Measurements from ENCODE around the gene SNX25.
"Not testable (repeated sequence)": the region's sequence is repeated elsewhere in the genome, so short reads cannot be mapped to it uniquely, and the experiment has no call there.

Gene SNX25

DNA sequence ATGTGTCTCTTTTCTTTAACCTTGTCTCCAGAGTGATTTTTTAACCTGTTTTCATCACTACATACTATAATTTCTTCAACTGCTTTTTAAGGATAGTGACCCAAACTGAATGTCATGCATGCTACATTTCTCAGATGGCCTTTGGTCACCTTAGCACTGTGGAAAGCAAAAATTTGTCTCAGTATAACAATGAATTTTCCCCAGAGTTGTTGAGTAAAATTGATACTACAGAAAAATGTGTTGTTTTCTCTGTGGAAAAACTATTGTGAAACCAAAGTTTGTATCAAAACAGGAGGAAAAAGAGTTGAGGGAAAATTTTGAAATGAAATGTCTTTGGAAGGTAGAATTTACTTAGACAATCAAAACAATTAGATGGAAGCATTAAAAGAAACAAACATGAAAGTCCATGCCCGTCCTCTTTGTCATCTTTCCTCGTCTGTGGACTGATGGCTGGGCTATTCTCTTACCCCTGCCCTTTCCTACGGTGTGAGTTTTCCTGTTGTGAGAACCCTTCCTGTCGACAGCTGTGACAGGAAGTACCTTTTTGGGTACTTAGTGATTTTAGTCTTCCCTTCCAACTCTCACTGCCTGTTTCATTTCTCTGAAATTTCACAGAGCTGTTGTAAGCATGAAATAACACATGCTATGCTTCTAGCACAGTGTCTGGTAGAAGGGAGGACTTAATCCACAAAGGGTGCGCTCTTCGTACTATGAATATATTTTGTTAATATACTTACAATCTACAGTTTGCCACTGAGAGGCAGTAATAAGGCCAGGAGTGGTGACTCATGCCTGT, 135.5 kb downstream of the SNX25 start:
- DNase-seq (ENCODE audit: low read depth): no peak

DNA sequence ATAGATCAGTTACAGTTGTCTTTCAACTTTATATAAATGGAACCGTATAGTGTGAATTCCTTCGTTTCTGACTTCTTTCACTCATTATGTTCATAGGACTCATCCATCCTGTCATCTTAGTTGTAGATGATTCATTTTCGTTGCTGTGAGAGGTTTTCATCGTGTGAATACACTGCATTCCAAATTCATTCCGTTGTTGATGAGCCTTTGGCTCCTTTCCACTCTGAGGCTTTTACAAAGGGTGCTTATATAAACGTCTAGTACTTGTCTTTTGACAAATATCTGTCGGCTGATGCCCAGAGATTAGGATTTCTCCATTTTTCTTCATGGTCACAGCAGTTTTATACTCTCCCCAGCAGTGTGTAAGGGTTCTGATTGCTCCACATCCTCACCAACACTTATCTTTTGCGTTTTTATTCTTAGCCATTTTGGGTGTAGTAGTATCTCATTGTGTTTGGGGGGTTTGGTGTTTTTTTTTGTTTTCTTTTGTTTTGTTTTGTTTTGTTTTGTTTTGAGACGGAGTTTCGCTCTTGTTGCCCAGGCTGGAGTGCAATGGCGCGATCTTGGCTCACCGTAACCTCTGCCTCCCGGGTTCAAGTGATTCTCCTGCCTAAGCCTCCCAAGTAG, 137.7 kb downstream of the SNX25 start:
- no peak for DNase-seq (ENCODE audit: low read depth)

DNA sequence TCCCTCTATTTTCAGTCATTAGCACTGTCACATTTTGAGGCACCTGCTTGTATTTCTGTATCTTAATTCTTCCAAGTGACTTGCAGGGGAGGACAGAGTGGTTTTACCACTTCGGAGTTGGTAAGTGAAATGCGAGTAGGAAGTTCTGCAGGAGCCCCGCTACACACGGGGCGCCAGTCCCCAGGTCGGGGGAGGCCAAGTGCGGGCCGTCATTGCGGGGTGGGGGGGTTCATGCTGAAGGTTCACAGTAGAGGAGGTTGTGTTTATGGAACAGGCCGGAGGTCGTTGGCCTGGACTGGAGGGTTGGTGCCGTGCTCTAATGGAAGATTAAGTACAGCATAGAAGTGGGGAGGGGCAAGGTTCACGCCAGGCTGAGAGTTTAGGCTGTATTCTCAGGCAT, 142.3 kb downstream of the SNX25 start:
- DNase-seq (ENCODE audit: low read depth): no peak

DNA sequence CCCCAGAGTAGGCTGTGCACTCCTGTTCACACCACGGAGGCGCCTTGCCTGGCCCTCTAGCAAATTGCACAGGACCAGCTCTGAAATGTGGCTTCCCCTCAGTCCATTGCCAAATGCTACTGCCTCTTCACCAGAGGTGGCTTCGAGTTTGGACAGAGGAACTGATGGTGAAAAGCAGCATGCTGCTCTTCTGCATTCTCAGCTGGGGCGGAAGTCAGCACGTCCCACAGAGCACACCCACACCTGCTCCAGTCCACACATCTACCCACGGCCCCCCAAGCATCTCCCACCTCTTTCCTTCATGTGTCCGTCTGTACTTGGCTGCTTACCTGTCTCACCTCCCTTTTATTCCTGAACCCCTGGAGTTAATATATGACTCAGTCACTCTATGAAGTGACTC, 142.8 kb downstream of the SNX25 start:
- no peak for DNase-seq (ENCODE audit: low read depth)

DNA sequence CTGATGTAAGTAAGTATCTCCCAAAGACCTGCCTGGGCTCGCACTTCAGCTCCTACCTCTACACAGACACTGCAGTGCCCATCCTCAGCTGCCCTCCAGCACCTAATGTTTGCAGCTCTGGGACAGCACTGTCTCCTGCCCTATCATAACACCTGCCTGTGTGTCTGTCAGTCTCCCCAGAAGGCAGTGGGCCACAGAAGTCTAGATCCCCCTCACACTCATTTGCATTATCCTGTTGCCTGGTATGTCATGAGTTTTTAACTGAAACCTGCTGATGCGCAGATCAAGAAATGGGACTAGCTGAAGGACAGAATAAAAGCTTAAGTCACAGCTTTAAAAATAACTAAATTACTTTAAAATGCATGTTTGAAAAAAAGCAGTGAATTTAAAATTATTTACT, 143.3 kb downstream of the SNX25 start:
- no peak for DNase-seq (ENCODE audit: low read depth)

DNA sequence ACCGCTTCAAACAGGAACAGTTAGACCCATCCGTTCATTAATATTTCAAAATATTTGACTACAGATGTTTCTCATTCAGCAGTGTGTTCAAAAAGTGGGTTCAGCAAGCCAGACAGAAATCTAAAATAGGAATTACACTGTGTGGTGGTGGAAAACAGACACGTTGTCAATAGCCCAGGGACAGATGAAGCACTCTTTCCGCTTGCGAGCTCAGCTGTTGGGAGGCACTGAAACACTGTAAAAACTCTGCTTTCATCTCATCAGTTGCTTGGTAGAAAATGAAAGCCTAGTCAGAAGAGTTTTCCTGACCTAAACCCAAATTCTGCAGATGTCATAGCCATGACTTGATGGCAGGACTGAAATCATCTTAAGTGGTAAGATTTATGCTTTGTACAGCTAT, 147.8 kb downstream of the SNX25 start:
- no peak for DNase-seq (ENCODE audit: low read depth)

DNA sequence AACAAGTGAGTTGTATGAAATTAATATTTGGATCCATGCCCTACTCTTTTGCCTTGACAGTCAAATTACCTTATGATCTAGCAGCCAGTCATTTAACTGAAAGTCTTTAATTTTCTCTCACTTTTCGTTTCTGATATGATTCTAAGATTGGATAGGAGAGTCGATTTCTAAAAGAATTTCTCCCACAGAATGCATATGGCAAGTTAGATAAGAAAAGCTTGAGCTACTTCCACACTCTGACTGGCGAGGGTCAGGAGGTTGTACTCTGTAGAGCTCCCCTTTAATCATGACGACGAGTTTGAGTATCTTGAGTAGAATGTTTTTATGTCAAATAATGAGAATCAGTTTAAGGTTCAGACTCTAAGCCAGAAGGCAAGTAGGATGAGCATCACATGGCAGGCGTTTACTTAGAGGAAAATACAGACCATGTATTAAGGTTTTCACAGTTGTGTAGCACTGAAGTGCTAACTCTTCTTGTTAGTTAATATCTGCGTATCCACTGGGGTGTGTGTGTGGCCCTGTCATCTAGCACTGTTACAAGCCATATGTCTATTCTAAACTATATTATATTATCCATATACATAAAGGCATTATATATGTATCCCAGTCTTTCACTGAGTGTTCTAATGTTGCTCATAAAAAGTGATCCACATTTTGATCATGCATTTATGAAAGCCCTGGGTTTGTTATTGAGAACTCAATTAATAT, 148.5 kb downstream of the SNX25 start:
- DNase-seq (ENCODE audit: low read depth): no peak

DNA sequence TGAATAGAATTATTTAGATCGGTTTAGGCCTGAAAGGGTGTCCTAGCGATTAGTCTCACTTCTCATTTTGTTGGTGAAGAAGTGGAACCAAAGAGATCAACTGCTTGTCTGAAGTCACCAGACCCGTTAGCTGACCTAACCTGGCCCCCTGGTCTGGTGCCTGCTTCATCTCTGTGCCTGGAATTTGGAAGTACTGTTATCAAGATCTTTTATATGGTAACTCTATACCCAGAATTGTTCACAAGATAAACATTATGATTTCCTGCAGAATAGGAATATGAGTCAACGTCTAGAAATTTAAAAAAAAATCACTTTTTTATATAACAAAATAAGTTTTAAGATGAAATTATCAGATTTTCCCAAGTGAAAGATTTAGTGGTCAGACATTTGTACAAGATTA, 149.1 kb downstream of the SNX25 start:
- no peak for DNase-seq (ENCODE audit: low read depth)

DNA sequence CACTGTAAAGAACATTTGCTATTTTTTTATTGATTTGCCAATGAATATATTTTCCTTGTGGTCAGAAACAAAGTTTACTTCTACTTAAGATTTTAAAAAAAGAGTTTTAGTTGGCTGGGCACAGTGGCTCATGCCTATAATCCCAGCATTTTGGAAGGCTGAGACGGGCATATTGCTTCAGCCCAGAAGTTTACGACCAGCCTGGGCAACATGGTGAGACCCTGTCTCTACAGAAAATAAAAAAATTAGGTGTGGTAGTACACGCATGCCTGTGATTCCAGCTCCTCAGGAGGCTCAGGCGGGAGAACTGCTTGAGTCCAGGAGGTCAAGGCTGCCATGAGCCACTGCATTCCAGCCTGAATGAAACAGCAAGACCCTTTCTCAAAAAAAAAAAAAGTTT, 149.6 kb downstream of the SNX25 start:
- DNase-seq (ENCODE audit: low read depth): no peak

DNA sequence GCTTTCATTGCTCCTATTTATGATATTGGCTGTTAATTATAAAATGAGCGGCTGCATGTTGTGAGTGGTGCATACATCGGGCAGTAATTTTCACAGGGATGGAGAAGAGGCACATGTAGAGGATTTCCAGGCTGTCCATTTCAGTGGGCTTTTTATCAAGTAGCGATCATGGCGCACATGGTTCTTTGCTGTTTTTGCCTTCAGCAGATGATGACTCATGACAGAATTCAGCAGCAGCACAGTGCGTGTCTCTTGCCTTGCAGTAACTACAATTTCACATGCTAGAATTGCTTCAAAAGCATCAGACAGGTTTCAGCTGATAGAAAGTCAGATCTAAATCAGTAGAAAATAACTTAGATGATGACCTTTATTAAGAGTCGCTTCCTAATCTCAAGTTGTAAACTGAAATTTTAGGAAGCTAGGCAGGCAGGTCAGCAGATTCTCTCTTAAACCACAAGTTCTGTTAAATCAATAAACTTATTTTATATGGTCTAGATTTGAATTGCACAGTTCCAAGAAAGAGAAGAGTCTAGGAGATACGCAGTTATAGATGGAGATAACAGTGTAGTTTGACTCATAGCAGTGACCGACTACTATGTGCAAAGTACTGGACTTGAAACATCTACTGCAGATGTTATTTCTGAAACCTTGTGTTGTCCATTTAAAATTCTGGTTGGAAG, 150.5 kb downstream of the SNX25 start:
- no peak for DNase-seq (ENCODE audit: low read depth)

DNA sequence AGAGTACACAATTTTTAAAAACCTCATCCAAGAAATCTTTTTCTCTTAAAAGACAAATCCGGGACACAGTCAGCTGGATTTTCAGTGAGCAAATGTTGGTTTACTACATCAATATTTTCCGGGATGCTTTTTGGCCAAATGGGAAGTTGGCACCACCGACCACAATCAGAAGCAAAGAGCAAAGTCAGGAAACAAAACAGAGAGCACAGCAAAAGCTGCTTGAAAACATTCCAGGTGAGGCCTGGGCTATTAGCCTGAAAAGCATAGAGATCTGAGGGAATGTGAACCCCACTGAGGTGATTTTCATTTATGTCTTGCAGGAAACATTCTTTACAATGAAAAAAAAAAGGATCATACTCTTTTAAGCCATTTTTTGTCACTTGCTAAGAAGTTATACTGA, 152.5 kb downstream of the SNX25 start:
- no peak for DNase-seq (ENCODE audit: low read depth)

DNA sequence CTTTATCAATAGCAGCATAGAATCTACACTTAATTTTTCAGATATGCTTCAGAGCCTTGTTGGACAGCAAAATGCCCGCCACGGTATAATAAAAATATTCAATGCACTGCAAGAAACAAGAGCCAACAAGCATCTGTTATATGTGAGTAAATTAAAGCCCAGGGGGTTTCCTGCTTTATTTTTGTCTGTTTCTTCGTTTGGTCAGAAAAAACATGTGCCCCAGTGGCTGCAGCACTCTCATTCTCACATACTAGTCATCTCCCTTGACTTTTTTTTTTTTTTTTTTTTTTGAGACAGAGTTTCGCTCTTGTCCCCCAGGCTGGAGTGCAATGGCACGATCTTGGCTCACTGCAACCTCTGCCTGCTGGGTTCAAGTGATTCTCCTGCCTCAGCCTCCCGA, 153.2 kb downstream of the SNX25 start:
- DNase-seq (ENCODE audit: low read depth): not testable (repeated sequence)

DNA sequence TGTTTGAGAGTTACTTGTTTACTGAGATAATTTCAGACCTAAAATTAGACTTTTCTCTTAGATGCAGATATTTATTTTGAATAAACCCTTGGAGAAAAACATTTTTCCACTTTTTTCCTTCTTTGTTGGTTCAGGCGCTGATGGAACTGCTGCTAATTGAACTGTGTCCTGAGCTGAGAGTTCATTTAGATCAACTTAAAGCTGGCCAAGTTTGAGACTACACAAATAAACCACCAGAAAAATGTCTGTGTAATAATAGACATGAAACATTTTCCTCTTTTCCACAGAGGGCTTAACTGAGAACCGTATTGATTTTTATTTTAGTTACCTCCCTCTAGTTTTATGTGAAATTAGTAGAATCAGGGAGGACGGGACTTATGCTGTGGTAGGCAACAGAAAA, 153.9 kb downstream of the SNX25 start:
- DNase-seq (ENCODE audit: low read depth): no peak

DNA sequence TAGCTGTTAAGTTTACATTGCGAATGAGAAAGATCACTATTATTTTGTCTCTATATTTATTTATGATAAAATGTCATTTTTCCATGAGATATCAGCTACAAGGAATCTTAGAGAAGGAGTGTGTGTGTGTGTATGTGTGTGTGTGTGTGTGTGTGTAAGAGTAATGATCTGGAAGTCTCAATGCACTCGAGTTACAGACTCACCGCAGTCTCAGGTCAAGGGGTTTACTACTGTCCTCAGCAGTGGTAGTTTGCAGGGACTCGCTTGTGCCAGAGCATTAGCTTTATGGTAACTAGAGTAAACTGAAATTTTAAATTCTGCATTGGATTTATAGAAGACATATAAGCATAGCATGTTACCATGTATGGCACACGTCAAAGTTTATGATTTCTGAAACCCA, 155.5 kb downstream of the SNX25 start:
- DNase-seq (ENCODE audit: low read depth): no peak

DNA sequence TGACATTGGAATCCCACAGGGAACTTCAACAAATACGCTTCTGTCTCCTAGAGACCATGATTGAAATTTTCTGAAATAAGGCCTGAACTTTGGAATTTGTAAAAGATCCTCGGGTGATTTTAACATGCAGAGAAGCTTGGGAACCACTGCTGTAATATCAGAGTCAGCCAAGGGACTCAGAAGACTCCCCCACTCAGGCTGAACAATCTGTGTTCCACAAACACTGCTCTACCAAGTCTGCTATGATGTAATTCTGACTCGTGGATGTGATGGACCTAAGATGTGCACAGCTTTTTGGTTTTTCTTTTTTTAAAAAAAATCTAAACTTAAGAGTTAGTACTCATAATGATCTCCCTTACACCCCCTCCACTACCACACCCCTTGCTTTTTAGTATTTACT, 160.3 kb downstream of the SNX25 start:
- DNase-seq (ENCODE audit: low read depth): no peak

DNA sequence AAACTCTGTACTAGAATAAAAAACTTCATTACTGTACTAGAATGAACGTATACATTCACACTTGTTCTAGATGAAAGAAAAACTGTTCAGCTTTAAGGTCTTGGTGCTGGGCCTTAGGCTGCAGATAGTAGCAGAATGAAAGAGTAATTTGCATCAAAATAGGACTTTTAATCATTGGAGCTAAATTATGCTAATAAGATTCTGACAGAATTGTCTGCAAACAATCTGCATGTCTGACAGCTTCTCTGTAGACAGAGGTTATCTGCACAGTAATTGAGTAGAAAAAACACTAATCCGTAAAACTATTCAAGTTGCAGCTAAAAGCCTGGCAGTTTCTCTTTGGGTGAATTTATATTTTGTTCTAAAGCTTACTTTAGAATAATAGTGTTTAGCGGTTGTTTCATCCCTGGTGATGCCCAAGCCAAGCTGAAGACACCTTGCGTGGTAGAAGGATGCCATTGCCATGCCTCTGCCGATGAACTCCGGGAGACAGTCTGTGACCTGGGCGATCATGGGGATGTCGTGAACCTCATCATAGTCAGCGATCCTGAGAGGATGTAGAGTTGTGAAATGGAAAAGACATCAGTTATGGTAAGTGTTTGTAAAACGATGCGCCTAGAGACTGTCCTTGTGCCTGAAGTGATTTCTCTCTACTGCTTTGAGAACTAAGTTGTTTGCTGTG, 161.0 kb downstream of the SNX25 start:
- DNase-seq (ENCODE audit: low read depth): no peak

DNA sequence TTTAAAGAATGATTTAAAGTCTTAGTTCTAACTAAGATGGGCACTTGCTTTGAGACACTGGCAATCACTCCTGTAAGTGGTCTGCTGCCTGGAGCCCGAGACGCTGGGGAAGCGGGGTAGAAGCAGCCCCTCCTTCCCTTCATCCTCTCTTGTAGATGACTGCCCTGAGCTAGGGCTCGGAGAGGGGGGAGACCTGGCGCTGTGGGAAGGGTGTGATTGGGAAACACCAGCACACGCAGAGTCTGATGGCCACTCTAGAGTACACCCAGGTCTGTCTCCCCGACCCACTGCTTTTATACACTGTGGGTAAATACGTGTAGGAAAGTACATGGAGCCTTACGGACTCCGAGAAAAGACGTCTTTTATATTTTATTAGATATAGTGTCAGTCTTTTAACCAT, 162.3 kb downstream of the SNX25 start:
- DNase-seq (ENCODE audit: low read depth): no peak

DNA sequence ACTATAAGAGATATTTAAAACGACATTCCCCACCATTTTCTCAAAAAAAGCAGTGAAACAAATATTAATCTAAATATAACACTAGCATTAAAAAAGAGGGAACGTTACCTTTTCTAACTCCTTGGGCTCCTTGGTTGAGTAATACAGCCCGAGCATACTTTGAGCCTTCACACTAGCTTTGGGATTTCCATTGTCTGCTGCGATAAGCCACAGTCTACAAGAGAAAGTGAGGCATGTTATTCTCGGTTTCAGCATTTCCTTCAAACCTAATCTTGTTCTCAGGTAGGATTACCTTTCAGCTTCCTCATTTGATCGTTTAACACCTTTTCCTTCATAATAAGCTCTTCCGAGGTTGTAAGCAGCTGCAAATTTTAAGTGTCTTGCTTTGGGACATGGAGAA, 164.6 kb downstream of the SNX25 start:
- DNase-seq (ENCODE audit: low read depth): no peak

DNA sequence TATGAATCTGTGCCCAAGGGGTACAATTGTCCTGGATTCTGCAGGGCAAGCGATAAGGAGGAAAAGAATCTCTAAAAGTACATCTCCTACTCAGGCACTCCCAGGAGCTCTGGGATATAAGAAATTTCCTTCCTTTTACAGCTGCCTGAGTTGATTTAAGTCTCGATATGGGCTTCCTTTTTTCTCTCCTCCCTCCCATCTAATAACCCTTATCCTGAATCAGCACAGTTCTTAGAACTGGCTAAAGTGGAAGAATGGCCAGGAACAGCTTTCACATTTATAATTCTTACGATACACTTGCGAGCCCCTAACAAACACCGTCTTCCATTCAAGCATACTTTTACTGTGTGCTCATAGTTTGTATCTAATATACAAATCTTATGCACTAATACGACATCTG, 165.2 kb downstream of the SNX25 start:
- DNase-seq (ENCODE audit: low read depth): no peak

DNA sequence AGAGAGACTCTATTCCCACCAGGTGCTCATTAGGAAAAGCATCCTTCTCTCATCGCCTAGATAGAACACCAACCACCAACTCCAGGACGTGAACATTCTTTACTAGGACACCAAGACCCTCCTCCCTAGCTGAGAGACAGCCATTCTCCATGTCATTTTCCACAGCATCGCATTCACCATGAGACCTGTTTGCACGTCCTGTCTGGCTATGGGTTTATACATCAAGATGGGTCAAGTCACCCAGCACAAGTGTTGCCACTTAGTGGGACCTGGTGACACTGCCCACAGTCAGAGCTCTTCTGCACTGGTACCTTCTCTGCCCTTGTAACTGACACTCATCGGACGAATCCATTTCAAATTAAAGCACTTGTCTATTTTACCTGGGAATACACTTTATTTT, 168.9 kb downstream of the SNX25 start:
- DNase-seq (ENCODE audit: low read depth): no peak

DNA sequence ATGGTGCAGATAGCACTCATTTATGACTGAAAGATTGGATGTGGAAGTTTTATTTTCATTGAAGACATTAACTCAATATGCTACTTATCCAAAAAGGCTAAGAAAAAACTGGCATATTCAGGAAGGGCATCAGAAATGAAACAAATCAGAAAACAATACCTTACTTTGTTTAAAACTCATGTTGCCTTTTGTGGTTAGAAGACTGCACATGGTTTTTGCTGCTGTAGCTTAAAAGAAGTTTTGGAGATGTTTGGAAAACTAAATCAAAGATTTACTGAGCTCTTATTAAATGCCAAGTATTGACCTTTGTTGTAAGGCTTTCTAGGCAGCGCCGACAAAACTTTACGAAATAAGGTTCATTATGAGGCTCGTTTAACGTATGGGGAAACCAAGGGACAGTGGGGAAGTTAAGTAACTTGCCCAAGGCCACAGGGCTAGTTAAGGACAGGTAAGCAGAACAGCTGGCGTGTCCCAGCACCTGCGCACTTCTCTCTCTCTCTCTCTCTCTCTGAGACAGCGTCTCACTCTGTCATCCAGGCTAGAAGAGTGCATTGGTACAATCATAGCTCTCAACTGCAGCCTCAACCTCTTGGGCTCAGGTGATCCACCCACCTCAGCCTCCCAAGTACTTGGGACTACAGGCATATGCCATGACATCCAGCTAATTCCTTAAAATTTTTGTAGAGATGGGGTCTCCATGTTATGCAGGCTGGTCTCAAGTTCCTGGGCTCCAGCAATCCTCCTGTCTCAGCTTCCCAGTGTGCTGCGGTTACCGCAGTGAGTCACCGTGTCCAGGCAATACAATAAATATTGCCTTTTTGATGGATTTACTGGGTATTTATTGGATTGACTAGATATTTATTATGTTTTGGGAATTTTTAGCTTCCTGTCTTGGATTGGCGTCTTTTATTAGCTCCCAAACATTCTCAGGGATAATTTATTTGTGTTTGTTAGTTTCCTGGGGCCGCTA, 170.2 kb downstream of the SNX25 start:
- DNase-seq (ENCODE audit: low read depth): no peak

Measured in activated gamma-delta T cell treated with anti-CD3 and anti-CD28 coated beads, Interleukin-2, amount 50 U/mL, for 16 hours (primary cell).